ENCODE measurements around the gene ZNF497.
"Not testable (repeated sequence)": the region's sequence is repeated elsewhere in the genome, so short reads cannot be mapped to it uniquely, and the experiment has no call there.

Gene ZNF497

GRCh38 chr19:58352760-58353671, 9.5 kb downstream of the ZNF497 start, which contains the start of gene A1BG:
Gene A1BG, minus strand, starts transcription at chr19:58353492. Its CDS starts 55 bp downstream, at chr19:58353437.
- Histone ChIP-seq H3K9me3 (ENCODE audit: control insufficient read depth, low read length) (no peaks in the 10 kb centered on the region), H3K27ac (ENCODE audit: insufficient read depth, low read depth, low read length, poor library complexity, severe bottlenecking) (no peak within 1 kb of the TSS), H3K27me3 (ENCODE audit: control insufficient read depth, insufficient read depth, low read length, poor library complexity, severe bottlenecking) (peaks cover 5% of the 10 kb centered on the region), H3K4me3 (ENCODE audit: insufficient read depth, low read depth, low read length) (no peak within 1 kb of the TSS), H3K36me3 (ENCODE audit: control insufficient read depth, insufficient read depth, low read length) (no peaks in the 10 kb centered on the region), H3K4me1 (ENCODE audit: control insufficient read depth, insufficient read depth, low read length) (no peaks in the 10 kb centered on the region)
- 91 to 93% methylated on average over 26 of the region's 26 CpGs for WGBS, 2 experiments

- Histone ChIP-seq H3K36me3 (ENCODE audit: control insufficient read depth, insufficient read depth, low read length) (no peaks in the 10 kb centered on the region), H3K27me3 (ENCODE audit: control insufficient read depth, insufficient read depth, low read length, poor library complexity, severe bottlenecking) (peaks cover 8% of the 10 kb centered on the region), H3K4me3 (ENCODE audit: insufficient read depth, low read depth, low read length) (no peak overlapping the region), H3K27ac (ENCODE audit: insufficient read depth, low read depth, low read length, poor library complexity, severe bottlenecking) (no peak overlapping the region), H3K4me1 (ENCODE audit: control insufficient read depth, insufficient read depth, low read length) (no peaks in the 10 kb centered on the region), H3K9me3 (ENCODE audit: control insufficient read depth, low read length) (no peaks in the 10 kb centered on the region)
- 87 to 90% methylated on average over 23 of the region's 23 CpGs for WGBS, 2 experiments
Observed at GRCh38 chr19:58351990-58352755, 10.4 kb downstream of the ZNF497 start.

GRCh38 chr19:58351558-58351878, 11.0 kb downstream of the ZNF497 start:
- H3K4me1 ChIP-seq (ENCODE audit: control insufficient read depth, insufficient read depth, low read length): no peaks in the 10 kb centered on the region
- H3K4me3 ChIP-seq (ENCODE audit: insufficient read depth, low read depth, low read length): no peak overlapping the region
- no peaks in the 10 kb centered on the region for H3K36me3 ChIP-seq (ENCODE audit: control insufficient read depth, insufficient read depth, low read length)
- no peaks in the 10 kb centered on the region for H3K9me3 ChIP-seq (ENCODE audit: control insufficient read depth, low read length)
- H3K27me3 ChIP-seq (ENCODE audit: control insufficient read depth, insufficient read depth, low read length, poor library complexity, severe bottlenecking): peaks cover 15% of the 10 kb centered on the region
- 91 to 94% methylated on average over 9 of the region's 9 CpGs for WGBS, 2 experiments
- H3K27ac ChIP-seq (ENCODE audit: insufficient read depth, low read depth, low read length, poor library complexity, severe bottlenecking): no peak overlapping the region

GRCh38 chr19:58350871-58351557, 11.5 kb downstream of the ZNF497 start:
- H3K4me3 ChIP-seq (ENCODE audit: insufficient read depth, low read depth, low read length): no peak overlapping the region
- no peaks in the 10 kb centered on the region for H3K36me3 ChIP-seq (ENCODE audit: control insufficient read depth, insufficient read depth, low read length)
- 96% methylated on average over 34 of the region's 34 CpGs for WGBS, 2 experiments

GRCh38 chr19:58350001-58350861, 12.3 kb downstream of the ZNF497 start:
- H3K4me1 ChIP-seq (ENCODE audit: control insufficient read depth, insufficient read depth, low read length): no peaks in the 10 kb centered on the region
- no peak overlapping the region for H3K27ac ChIP-seq (ENCODE audit: insufficient read depth, low read depth, low read length, poor library complexity, severe bottlenecking)
- no peaks in the 10 kb centered on the region for H3K36me3 ChIP-seq (ENCODE audit: control insufficient read depth, insufficient read depth, low read length)
- no peak overlapping the region for H3K4me3 ChIP-seq (ENCODE audit: insufficient read depth, low read depth, low read length)
- WGBS, 2 experiments: 95 to 96% methylated on average over 84 of the region's 84 CpGs
- no peaks in the 10 kb centered on the region for H3K9me3 ChIP-seq (ENCODE audit: control insufficient read depth, low read length)
- H3K27me3 ChIP-seq (ENCODE audit: control insufficient read depth, insufficient read depth, low read length, poor library complexity, severe bottlenecking): peaks cover 20% of the 10 kb centered on the region

More at GRCh38 chr19:58350871-58351557, 11.5 kb downstream of the ZNF497 start:
- Histone ChIP-seq H3K27ac (ENCODE audit: insufficient read depth, low read depth, low read length, poor library complexity, severe bottlenecking) (no peak overlapping the region), H3K9me3 (ENCODE audit: control insufficient read depth, low read length) (no peaks in the 10 kb centered on the region), H3K4me1 (ENCODE audit: control insufficient read depth, insufficient read depth, low read length) (no peaks in the 10 kb centered on the region), H3K27me3 (ENCODE audit: control insufficient read depth, insufficient read depth, low read length, poor library complexity, severe bottlenecking) (peaks cover 20% of the 10 kb centered on the region)

- 90 to 92% methylated on average over 8 of the region's 8 CpGs for WGBS, 2 experiments
- H3K4me1 ChIP-seq (ENCODE audit: control insufficient read depth, insufficient read depth, low read length): no peaks in the 10 kb centered on the region
Observed at GRCh38 chr19:58349590-58349989, 13.0 kb downstream of the ZNF497 start.

GRCh38 chr19:58348080-58348479, 14.5 kb downstream of the ZNF497 start:
- not testable (repeated sequence) for H3K36me3 ChIP-seq (ENCODE audit: control insufficient read depth, insufficient read depth, low read length); H3K4me1 ChIP-seq (ENCODE audit: control insufficient read depth, insufficient read depth, low read length); H3K27ac ChIP-seq (ENCODE audit: insufficient read depth, low read depth, low read length, poor library complexity, severe bottlenecking); H3K9me3 ChIP-seq (ENCODE audit: control insufficient read depth, low read length)
- Histone ChIP-seq H3K27me3 (ENCODE audit: control insufficient read depth, insufficient read depth, low read length, poor library complexity, severe bottlenecking) (peaks cover 20% of the 10 kb centered on the region), H3K4me3 (ENCODE audit: insufficient read depth, low read depth, low read length) (peak overlapping the region; percentile 66)
- WGBS, 2 experiments: 17 to 18% methylated on average over 12 of the region's 12 CpGs

More at GRCh38 chr19:58349590-58349989, 13.0 kb downstream of the ZNF497 start:
- H3K9me3 ChIP-seq (ENCODE audit: control insufficient read depth, low read length): no peaks in the 10 kb centered on the region
- no peak overlapping the region for H3K27ac ChIP-seq (ENCODE audit: insufficient read depth, low read depth, low read length, poor library complexity, severe bottlenecking)
- H3K4me3 ChIP-seq (ENCODE audit: insufficient read depth, low read depth, low read length): no peak overlapping the region
- H3K36me3 ChIP-seq (ENCODE audit: control insufficient read depth, insufficient read depth, low read length): no peaks in the 10 kb centered on the region
- peaks cover 20% of the 10 kb centered on the region for H3K27me3 ChIP-seq (ENCODE audit: control insufficient read depth, insufficient read depth, low read length, poor library complexity, severe bottlenecking)

- no peaks in the 10 kb centered on the region for H3K9me3 ChIP-seq (ENCODE audit: control insufficient read depth, low read length)
- 1 to 2% methylated on average over 82 of the region's 82 CpGs for WGBS, 2 experiments
- H3K27ac ChIP-seq (ENCODE audit: insufficient read depth, low read depth, low read length, poor library complexity, severe bottlenecking): no peak overlapping the region
- no peaks in the 10 kb centered on the region for H3K4me1 ChIP-seq (ENCODE audit: control insufficient read depth, insufficient read depth, low read length)
- H3K27me3 ChIP-seq (ENCODE audit: control insufficient read depth, insufficient read depth, low read length, poor library complexity, severe bottlenecking): peaks cover 20% of the 10 kb centered on the region
- H3K36me3 ChIP-seq (ENCODE audit: control insufficient read depth, insufficient read depth, low read length): no peaks in the 10 kb centered on the region
- H3K4me3 ChIP-seq (ENCODE audit: insufficient read depth, low read depth, low read length): peak overlapping the region; percentile 66
Observed at GRCh38 chr19:58346961-58347929, 15.3 kb downstream of the ZNF497 start.
